ENCODE data around the gene SIGLEC9.
"Not testable (repeated sequence)": the region's sequence is repeated elsewhere in the genome, so short reads cannot be mapped to it uniquely, and the experiment has no call there.

SIGLEC9 gene

DNA sequence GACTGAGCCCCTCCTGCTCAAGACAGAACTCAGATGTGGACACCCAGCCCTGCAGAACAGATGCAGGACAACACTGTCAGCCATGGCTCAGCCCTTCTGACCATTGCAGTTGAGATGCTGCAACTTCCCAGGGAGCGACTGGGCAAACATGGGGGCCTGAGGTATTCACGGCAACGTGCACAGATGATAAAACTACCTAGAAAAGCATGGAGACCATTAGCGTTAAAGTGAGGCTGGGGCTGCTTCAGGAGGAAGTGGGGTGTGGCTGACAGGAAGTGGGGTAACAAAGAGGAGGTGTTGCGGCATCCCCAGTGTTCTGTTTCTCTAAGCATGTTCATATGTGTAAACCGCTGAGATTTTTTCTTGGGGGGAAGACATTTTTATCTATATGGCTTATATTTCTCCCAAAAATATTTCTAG, 1.3 kb upstream of the SIGLEC9 start:
- no peak for DNase-seq (ENCODE audit: low read depth in 2 of 2)

DNA sequence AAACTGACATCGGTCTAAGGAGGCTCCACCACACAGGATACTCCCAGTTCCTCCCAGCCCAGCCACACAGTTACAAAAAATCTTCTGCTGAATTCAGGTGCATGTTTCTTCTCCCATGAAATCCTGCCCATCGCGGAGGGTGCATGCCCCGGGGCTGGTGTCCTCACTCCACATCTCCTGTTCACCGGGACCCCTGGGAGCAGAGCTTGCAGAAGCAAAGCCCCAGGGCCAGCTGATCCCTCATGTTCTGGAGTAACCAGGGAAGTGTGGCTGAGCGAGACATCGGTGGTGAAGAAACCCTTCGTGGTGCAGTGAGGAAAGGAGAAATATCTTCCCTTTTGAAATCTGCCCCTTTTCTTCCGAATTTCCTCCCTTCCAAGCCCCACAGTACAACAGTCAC, 904 bp upstream of the SIGLEC9 start:
- no peak for DNase-seq (ENCODE audit: low read depth in 2 of 2)

DNA sequence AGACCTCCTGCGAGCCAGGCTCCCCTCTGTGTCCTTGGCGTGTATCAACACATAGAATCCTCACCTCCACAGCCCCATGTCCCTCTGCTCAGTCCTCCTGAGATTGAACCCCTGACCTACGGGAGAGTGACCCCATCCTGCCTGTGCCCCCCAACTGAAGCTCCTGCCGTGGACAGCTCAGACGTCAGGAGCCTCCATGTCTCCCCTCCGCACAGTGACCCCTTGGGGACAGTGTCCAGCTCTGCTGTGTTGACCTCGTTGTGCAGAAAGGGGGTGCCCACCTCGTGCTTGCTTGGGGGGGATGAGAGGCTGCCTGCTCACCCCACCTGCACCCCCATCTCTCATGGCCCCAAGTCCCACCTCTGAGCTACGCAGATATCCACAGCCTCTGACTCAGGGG, 490 bp upstream of the SIGLEC9 start:
- no peak for DNase-seq (ENCODE audit: low read depth in 2 of 2)

DNA sequence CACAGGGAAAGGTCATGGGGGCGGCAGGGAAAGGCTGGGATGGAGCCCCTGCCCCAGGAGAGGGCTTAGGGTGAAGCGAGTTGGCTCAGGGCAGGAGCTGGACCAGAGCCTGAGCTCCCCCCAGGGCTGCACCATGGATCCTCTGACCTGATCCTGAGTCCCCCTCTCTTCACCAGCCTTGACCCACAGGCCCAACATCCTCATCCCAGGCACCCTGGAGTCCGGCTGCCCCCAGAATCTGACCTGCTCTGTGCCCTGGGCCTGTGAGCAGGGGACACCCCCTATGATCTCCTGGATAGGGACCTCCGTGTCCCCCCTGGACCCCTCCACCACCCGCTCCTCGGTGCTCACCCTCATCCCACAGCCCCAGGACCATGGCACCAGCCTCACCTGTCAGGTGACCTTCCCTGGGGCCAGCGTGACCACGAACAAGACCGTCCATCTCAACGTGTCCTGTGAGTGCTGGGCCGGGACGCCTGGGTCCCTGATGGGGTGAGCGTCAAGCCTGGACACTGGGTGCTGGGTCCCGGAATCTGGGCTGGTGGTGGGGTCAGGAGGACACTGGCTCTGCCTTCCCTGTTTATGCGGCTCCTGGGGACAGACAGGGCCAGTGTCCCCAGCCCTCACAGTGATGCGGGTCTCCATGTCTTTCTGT, 842 bp downstream of the SIGLEC9 start:
- no peak for DNase-seq (ENCODE audit: low read depth in 2 of 2)

DNA sequence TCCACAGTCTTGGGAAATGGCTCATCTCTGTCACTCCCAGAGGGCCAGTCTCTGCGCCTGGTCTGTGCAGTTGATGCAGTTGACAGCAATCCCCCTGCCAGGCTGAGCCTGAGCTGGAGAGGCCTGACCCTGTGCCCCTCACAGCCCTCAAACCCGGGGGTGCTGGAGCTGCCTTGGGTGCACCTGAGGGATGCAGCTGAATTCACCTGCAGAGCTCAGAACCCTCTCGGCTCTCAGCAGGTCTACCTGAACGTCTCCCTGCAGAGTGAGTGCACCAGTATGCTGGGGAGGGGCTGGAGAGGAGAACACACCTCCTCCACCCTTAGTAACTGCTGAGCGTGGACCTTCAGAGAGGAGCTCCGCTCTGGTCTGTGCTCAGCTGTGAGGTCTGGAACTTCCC, 2.3 kb downstream of the SIGLEC9 start:
- DNase-seq (ENCODE audit: low read depth in 2 of 2) = no peak

DNA sequence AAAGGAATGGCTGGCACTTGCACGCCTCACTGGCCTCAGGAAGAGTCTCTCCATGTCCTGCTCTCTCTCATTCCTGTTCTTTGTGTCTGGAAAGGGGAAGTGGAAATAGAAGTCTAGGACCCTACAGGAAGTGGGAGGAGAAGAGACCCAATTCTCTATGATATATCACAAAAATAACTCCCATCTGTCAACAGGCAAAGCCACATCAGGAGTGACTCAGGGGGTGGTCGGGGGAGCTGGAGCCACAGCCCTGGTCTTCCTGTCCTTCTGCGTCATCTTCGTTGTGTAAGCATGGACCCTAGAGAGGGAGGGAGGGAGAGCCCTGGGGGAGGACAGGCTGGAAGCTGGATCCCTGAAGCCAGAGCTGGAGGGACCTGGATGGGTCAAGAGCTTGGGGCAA, 3.0 kb downstream of the SIGLEC9 start:
- DNase-seq (ENCODE audit: low read depth in 2 of 2) = no peak

DNA sequence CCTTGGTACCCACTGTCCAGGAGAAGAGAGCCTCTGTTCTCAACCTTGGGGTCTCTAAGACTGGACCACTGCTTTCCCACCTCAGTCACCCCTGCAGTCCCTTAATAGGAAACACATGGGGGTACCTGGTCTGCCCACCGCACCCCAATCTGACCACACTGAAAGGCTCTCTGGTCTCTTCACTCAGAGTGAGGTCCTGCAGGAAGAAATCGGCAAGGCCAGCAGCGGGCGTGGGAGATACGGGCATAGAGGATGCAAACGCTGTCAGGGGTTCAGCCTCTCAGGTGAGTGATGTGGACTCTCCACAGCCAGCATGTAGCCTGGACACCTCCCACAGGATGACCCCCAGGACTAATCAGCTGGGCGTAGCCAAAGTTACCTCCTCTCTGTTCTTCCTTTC, 3.5 kb downstream of the SIGLEC9 start:
- no peak for DNase-seq (ENCODE audit: low read depth in 2 of 2)

DNA sequence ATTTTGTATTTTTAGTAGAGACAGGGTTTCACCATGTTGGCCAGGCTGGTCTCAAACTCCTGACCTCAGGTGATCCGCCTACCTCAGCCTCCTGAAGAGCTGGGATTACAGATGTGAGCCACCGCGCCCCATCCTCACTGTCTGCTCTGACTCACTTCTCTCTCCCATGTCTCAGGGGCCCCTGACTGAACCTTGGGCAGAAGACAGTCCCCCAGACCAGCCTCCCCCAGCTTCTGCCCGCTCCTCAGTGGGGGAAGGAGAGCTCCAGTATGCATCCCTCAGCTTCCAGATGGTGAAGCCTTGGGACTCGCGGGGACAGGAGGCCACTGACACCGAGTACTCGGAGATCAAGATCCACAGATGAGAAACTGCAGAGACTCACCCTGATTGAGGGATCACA, 5.0 kb downstream of the SIGLEC9 start:
- DNase-seq (ENCODE audit: low read depth in 2 of 2) = no peak

DNA sequence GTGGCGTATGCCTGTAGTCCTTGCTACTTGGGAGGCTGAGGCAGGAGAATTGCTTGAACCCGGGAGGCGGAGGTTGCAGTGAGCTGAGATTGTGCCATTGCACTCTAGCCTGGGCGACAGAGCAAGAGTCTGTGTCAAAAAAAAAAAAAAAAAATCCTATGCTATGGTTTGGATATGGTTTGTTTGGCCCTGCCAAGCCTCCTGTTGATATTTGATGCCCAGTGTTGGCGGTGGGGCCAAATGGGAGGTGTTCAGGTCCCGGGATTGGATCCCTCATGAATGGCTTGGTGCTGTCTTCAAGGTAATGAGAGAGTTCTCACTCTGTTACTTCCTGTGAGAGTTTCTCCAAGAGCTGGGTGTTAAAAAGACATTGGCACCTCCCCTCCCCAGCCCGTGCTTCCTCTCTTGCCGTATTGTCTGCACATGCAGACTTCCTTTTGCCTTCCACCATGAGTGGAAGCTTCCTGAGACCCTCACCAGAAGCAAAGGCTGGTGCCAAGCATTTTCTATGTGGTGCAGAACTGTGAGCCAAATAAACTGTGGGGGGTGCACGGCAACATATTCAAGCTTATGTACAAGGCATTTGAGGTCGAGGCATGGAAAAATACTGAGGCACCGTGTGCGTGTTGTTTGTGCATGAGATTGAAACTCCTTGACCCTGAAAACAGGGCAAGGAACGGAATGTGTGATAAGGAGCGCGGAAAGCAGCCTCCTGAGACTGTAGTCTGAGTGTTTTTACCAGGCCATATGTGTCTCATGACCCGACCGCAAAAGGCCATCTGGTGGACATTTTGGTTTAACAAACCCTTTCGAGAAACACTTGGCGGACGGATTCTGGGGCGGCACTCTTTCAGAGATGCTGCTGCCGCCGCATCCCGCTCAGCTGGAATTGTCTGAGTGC, 7.3 kb downstream of the SIGLEC9 start:
- no peak for DNase-seq (ENCODE audit: low read depth in 2 of 2)

DNA sequence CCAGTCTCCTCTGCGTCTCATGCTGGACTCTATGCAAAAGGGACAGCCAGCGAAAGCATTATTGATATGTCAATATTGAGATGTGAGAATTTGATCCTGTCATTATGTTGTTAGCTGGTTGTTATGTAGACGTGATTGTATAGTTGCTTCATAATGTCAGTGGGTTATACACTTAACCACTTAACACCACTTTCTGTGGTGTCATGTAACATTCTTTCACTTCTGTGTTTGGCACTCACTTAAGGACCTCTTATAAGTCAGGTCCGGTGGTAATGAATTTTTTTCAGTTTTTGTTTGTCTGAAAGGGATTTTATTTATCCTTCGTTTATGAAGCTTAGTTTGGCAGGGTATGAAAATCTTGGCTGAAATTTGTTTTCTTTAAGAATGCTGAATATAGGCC, 10.3 kb downstream of the SIGLEC9 start:
- DNase-seq (ENCODE audit: low read depth in 2 of 2) = no peak

DNA sequence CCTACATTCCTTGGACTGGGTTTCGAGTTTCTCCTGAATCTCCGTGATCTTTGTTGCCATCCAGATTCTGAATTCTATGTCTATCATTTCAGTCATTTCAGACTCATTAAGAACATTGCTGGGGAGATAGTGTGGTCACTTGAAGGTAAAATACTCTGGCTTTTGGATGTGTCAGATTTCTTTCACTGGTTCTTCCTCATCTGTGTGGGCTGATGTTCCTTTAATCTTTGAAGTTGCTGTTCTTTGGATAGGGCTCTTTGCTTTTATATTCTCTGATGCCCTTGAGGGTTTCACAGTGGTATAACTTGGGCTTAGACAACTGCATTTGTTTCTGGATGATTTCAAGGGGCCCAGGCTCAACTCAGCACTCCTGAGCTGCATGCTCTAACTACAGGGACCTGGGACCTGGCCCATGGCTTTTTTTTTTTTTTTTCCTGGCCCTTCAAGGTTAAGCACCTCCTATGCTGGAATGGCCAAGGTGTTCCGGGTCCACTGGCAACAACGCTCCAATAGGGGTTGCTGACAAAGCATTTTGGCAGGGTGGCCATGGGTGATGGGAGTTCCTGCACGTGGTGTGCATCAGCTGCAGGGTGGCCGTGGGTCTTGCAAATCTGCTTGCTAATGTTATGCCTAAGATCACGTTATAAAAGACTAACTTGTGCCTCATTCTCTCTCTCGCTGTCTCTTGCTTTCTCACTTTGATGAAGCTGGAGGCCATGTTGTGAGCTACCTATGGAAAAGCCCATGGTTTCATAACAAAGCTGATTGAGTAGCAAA, 11.5 kb downstream of the SIGLEC9 start:
- no peak for DNase-seq (ENCODE audit: low read depth in 2 of 2)

DNA sequence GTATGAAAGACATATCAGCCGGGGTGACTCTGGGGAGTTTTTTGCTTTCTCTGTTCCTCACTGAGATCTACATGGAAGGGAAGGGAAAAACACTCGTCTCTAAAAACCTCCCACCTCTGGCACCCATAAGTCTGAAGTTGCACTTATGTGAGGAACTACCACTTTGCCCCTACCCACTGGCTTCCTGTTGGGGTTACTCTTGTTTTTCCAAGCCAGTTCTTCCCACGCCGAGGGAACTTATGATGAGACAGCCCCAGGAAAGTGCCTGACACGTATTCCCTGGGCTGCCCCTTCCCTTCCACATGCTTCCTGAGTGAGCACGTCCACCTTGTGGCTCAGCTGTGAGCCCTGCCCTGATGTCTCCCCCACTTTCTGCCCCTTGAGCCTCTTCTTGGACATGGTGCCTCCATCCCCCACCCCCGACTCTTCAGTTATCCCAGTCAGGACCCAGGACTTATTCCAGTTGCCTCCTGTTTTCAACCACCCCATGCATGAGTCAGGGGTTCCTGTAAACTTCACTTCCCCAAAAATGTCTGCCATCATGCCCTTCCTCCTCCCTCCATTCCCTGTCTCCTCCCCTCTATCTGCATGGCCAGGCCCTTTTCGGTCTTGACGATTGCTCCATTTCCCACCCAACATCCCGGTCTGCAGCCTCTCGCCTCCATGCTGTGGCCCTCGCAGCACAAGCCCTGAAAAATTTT, 12.3 kb downstream of the SIGLEC9 start:
- DNase-seq (ENCODE audit: low read depth in 2 of 2) = no peak

DNA sequence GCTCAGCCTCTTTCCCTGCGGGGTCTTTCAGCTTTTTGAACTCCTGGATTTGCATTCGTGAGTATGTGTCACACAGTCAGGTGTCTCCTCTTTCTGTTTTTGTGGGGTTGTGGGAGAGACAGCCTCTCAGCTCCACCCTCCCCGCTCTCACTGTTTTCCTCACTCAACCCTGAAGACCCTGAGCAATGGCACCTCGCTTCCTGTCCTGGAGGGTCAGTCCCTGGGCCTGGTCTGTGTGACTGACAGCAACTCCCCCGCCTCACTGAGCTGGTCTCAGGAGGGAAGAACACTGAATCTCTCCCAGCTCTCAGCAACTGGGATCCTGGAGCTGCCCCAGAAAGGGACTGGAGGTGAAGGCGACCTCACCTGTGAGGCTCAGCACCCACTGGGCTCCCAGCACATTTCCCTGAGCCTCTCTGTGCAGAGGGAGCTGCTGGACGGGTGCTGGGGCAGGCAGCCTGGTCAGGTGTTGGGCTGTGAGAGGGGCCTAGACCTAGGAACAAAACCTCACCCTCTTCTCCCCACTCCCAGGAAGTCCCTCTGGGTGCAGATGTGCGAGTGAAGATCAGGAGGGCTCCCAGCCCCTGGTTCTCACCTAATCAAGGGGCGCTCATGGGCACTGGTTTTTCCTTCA, 13.2 kb downstream of the SIGLEC9 start:
- DNase-seq (ENCODE audit: low read depth in 2 of 2) = no peak

DNA sequence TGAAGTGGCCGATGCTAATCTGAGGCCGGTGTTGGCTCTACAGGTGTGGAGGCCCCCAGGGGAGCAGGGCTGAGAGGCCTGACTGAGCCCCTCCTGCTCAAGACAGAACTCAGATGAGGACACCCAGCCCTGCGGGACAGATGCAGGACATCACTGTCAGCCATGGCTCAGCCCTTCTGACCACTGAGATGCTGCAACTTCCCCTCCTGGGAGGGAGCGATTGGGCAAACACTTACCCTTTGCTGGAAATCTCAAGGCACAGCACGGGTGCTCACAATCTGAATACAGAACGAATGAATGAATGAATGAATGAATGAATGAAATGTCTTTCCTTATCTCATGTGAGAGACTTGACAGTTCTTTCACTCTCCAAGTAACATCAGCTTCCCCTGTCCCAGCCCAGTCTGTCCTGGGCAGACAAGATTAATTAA, 13.9 kb downstream of the SIGLEC9 start:
- DNase-seq (ENCODE audit: low read depth in 2 of 2) = no peak

DNA sequence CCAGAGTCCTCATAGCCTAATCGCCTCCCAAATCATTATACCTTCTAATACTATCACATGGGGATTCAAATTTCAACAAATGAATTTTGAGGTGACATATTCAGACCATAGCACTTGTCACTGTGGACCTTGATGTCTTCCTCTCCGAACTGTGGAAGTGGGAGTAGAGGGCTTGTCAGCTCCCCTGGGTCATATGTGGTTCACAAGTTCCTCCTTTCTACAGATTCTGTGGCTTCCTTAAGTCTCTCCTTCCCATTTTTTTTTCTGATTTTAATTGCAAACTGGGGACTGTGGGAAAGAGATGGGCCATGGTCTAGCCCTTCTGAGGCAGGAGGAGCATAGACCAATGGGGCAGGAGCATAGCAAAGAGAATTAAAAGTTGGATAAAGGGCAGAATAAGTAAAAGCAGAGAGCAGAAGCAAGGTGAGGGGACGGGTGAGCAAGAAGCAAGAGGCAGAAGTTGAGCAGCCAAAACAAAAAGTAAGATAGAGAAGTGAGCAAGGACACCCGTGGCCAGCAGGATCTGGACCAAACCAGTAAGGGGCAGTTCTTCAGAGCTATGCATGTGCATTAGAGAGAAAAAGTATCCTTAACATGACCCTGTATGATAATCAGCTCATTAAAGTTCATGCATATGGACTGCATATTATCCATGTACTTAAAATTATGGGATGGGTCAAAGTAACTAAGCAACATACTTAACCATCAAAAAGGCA, 14.8 kb downstream of the SIGLEC9 start:
- no peak for DNase-seq (ENCODE audit: low read depth in 2 of 2)

DNA sequence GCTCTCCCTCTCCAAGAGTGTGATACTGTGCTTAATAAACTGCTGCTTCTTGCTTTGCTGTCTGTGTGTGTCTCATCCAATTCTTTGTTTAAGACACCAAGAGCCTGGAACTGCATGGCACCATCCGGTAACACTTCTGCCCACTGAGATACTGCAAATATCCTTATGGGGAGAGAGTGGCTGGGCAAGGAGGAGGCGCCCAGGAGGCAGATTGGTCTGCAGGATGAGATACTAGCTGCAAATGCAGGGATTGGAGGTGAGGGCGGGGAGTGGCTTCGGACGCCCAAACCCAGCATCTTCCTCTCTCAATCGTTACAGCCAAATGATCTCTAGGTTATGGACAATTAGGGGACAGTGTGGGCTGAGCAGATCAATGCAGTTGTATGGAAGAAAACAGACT, 15.7 kb downstream of the SIGLEC9 start:
- DNase-seq (ENCODE audit: low read depth in 2 of 2) = no peak

DNA sequence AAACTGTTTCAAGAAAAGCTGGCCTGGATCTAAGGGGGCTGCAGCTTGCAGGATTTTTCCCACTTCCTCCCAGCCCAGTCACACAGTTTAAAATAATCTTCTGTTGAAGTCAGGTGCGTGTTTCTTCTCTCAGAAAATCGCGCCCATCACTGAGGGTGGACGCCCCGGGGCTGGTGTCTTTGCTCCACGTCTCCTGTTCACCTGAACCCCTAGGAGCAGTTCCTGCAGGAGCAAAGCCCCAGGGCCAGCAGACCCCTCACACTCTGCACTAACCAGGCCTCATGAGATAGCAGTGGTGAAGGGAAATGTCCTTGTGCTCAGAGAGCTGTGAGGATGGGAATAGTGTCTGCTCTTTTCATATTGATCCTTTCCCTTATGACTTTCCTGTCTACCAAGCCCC, 16.5 kb downstream of the SIGLEC9 start:
- no peak for DNase-seq (ENCODE audit: low read depth in 2 of 2)

DNA sequence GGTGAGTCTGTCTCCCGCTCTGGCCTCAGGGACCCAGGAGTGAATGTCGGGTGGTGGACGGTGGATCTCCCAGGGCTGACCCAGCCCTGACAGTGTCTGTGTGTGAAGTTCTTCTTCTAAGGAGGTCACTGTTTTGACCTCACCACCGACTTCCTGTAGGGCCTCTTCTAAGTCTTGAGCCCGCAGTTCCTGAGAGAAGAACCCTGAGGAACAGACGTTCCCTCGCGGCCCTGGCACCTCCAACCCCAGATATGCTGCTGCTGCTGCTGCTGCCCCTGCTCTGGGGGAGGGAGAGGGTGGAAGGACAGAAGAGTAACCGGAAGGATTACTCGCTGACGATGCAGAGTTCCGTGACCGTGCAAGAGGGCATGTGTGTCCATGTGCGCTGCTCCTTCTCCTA, 17.4 kb downstream of the SIGLEC9 start, which contains the start of gene SIGLEC7:
TSS of gene SIGLEC7 (plus strand) at position 183 of the 400 bp plus-strand sequence. CDS start at position 252, 69 bp downstream.
- DNase-seq (ENCODE audit: low read depth in 2 of 2) = no peak

DNA sequence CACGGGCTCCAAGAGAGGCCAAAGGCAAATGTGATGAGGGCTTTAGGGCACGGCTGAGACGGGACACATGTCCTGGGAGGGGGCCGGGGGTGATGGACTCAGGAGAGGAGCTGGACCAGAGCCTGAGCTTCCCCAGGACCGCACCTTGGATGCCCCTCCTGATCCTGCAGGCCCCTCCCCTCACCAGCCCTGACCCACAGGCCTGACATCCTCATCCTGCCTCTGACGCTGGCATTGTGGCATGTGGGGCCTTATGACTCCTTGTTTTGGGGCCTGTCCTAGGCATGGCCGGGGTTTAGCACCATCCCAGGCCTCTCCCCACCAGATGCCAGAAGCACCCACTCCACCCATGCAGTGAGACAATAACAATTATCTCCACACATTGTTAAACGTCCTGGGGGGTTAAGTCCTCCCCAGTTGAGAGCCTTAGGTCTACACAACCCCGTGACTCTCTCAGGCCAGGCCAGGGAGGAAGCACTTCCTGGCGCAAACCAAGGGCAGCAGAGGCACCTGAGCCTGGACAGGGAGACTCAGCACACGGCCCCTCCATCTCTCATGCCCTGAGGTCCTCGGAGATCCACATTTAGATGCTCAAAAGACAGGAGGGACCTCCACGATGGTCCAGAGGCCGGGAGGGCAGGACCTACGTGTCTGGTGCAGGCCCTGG, 18.2 kb downstream of the SIGLEC9 start:
- DNase-seq (ENCODE audit: low read depth in 2 of 2) = not testable (repeated sequence)

DNA sequence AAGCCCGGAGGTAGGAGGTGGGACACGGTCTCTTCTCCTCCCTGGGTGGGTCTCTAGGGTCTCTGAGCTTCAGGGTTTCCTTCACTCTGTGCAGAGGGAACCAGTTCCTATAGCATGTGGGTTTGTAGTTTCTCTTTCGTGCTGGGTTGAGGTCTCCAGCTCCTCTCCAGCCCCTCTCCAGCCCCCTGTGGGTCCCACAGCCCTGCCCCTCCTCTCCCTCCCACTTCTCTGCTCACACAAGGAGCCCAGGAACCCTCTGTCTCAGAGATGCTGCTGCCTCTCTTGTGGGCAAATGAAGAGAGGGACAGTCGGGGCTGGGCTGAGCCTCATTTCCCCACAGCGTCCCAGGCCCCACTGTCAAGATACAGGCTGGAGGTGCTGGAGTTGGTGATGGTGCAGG, 18.8 kb downstream of the SIGLEC9 start:
- DNase-seq (ENCODE audit: low read depth in 2 of 2) = no peak
